Activated T-cell treated with anti-CD3 and anti-CD28 coated beads, Interleukin-2, amount 50 U/mL, for 48 hours (primary cell): ENCODE measurements around the gene DHRS13.
A peak's percentile ranks its signal among the peaks of the same experiment; 100 is the strongest.

Experiments
- DNase-seq, 2 experiments: peaks; one replicate each; pipeline ENCODE4 v3.0.0-alpha.2; 2020

The DHRS13 gene

GRCh38 chr17:28900986-28901726, 1.7 kb downstream of the DHRS13 start:
- no peak for DNase-seq

- DNase-seq: no peak
These were observed 3.6 kb downstream of the DHRS13 start for GRCh38 chr17:28899212-28899815.

GRCh38 chr17:28898527-28898955, 4.3 kb downstream of the DHRS13 start:
- no peak for DNase-seq

- no peak for DNase-seq
These were observed 4.9 kb downstream of the DHRS13 start for GRCh38 chr17:28897769-28898526.

GRCh38 chr17:28896884-28897768, 5.8 kb downstream of the DHRS13 start, which contains the start of gene FLOT2:
Gene FLOT2, minus strand, starts transcription at chr17:28897733. Its CDS starts 159 bp downstream, at chr17:28897574.
- DNase-seq: peak; percentile 78

- DNase-seq: no peak
These were observed 6.4 kb downstream of the DHRS13 start for GRCh38 chr17:28896491-28896883.

- DNase-seq: no peak
These were observed 7.0 kb downstream of the DHRS13 start for GRCh38 chr17:28895794-28896447.

GRCh38 chr17:28893248-28894183, 9.4 kb downstream of the DHRS13 start:
- DNase-seq: peak; percentile 57 to 66

GRCh38 chr17:28892024-28892423, 10.9 kb downstream of the DHRS13 start:
- no peak for DNase-seq

GRCh38 chr17:28891201-28891600, 11.7 kb downstream of the DHRS13 start:
- DNase-seq: no peak

- DNase-seq: no peak
These were observed 12.9 kb downstream of the DHRS13 start for GRCh38 chr17:28889996-28890395.

- no peak for DNase-seq
These were observed 14.0 kb downstream of the DHRS13 start for GRCh38 chr17:28888832-28889231.

- no peak for DNase-seq
These were observed 14.9 kb downstream of the DHRS13 start for GRCh38 chr17:28887871-28888471.

GRCh38 chr17:28885951-28886350, 16.9 kb downstream of the DHRS13 start:
- no peak for DNase-seq

- no peak for DNase-seq
These were observed 17.5 kb downstream of the DHRS13 start for GRCh38 chr17:28885363-28885762.

- DNase-seq: no peak
These were observed 18.7 kb downstream of the DHRS13 start for GRCh38 chr17:28883967-28884702.

- DNase-seq: no peak
These were observed 20.6 kb downstream of the DHRS13 start for GRCh38 chr17:28882154-28882895.

GRCh38 chr17:28881533-28882056, 21.3 kb downstream of the DHRS13 start:
- no peak for DNase-seq

- no peak for DNase-seq
These were observed 22.3 kb downstream of the DHRS13 start for GRCh38 chr17:28880572-28880945.
